ENCODE measurements around the gene ZNF557.

Gene ZNF557

DNA sequence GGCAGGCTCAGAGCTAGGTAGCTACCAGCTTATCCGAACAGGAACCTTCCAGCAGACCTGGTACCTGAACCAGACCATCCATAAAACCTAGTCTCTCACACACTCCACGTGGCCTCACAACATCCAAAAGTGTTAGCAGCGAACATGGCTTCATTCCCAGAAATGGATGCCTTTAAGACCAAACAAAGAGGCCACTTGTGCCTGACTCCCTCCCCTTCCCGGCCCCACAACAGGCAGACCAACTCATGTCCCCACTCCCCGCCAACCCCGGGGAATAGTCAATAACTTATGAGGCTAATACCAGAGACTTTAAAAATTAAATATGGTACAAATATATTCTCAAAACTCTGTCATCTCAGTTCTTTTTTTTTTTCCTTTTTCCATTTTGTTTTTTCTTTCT, 46.2 kb downstream of the ZNF557 start:
- no peak for ATAC-seq (ENCODE audit: low read depth)
- H3K4me1 ChIP-seq (ENCODE audit: insufficient read depth, poor library complexity, severe bottlenecking) = no peaks in the 10 kb centered on the region
- H3K27ac ChIP-seq (ENCODE audit: poor library complexity, severe bottlenecking) = no peak overlapping the region
- H3K4me3 ChIP-seq (ENCODE audit: severe bottlenecking) = no peak overlapping the region
- TF ChIP-seq, protein P1, sequence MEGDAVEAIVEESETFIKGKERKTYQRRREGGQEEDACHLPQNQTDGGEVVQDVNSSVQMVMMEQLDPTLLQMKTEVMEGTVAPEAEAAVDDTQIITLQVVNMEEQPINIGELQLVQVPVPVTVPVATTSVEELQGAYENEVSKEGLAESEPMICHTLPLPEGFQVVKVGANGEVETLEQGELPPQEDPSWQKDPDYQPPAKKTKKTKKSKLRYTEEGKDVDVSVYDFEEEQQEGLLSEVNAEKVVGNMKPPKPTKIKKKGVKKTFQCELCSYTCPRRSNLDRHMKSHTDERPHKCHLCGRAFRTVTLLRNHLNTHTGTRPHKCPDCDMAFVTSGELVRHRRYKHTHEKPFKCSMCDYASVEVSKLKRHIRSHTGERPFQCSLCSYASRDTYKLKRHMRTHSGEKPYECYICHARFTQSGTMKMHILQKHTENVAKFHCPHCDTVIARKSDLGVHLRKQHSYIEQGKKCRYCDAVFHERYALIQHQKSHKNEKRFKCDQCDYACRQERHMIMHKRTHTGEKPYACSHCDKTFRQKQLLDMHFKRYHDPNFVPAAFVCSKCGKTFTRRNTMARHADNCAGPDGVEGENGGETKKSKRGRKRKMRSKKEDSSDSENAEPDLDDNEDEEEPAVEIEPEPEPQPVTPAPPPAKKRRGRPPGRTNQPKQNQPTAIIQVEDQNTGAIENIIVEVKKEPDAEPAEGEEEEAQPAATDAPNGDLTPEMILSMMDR (IDR thresholded peaks at IDR 0.05; ENCODE audit: poor library complexity, severe bottlenecking) = no peak
- H3K9me3 ChIP-seq (ENCODE audit: severe bottlenecking) = no peaks in the 10 kb centered on the region
- DNase-seq (ENCODE audit: low spot score) = no peak
- H3K36me3 ChIP-seq (ENCODE audit: low read depth) = no peaks in the 10 kb centered on the region
- H3K27me3 ChIP-seq (ENCODE audit: insufficient read depth, poor library complexity, severe bottlenecking) = no peaks in the 10 kb centered on the region

DNA sequence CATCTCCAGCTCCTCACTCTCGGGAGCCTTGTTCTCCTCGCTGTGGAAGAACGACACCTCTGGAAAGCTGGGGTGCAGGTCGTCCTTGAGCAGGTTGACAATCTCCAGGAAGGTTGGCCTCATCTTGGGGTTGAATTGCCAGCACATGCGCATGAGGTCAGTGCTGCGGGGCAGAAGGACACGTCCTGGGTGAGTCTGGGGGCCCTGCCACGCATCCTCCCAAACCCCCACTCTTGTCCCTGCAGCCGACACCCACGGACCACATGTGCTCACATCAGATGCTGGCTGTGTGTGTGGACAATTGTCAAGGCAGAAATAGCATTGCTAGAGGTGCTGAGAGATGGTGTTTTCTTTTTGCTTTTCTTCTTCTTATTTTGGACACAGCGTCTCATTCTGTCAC, 47.7 kb downstream of the ZNF557 start:
- no peak overlapping the region for H3K4me3 ChIP-seq (ENCODE audit: severe bottlenecking)
- TF ChIP-seq, protein P1 (IDR thresholded peaks at IDR 0.05; ENCODE audit: poor library complexity, severe bottlenecking) = no peak
- no peak for ATAC-seq (ENCODE audit: low read depth)

DNA sequence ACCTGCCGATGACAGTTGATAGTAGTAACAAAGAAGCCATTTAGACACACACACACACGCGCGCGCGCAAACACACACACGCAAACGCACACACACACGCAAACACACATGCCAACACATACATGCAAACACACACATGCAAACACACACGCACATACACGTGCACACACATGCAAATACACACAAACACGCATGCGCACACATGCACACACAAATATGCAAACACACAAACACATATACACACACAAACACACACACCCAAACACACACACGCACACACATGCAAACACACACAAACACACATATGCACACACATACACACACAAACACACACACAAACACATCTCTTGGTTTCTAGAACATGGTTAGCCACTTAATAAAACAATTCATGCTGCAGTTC, 50.1 kb downstream of the ZNF557 start:
- no peaks in the 10 kb centered on the region for H3K4me1 ChIP-seq (ENCODE audit: insufficient read depth, poor library complexity, severe bottlenecking)
- H3K9me3 ChIP-seq (ENCODE audit: severe bottlenecking) = no peaks in the 10 kb centered on the region
- TF ChIP-seq, protein P1 (IDR thresholded peaks at IDR 0.05; ENCODE audit: poor library complexity, severe bottlenecking) = no peak
- H3K27ac ChIP-seq (ENCODE audit: poor library complexity, severe bottlenecking) = no peak overlapping the region
- H3K4me3 ChIP-seq (ENCODE audit: severe bottlenecking) = no peak overlapping the region
- no peaks in the 10 kb centered on the region for H3K36me3 ChIP-seq (ENCODE audit: low read depth)
- DNase-seq (ENCODE audit: low spot score) (no peak), ATAC-seq (ENCODE audit: low read depth) (no peak)
- no peaks in the 10 kb centered on the region for H3K27me3 ChIP-seq (ENCODE audit: insufficient read depth, poor library complexity, severe bottlenecking)

More for the DNA sequence above, 47.7 kb downstream of the ZNF557 start:
- Histone ChIP-seq H3K27ac (ENCODE audit: poor library complexity, severe bottlenecking) (no peak overlapping the region), H3K4me1 (ENCODE audit: insufficient read depth, poor library complexity, severe bottlenecking) (no peaks in the 10 kb centered on the region), H3K9me3 (ENCODE audit: severe bottlenecking) (no peaks in the 10 kb centered on the region), H3K36me3 (ENCODE audit: low read depth) (no peaks in the 10 kb centered on the region), H3K27me3 (ENCODE audit: insufficient read depth, poor library complexity, severe bottlenecking) (no peaks in the 10 kb centered on the region)
- no peak for DNase-seq (ENCODE audit: low spot score)

DNA sequence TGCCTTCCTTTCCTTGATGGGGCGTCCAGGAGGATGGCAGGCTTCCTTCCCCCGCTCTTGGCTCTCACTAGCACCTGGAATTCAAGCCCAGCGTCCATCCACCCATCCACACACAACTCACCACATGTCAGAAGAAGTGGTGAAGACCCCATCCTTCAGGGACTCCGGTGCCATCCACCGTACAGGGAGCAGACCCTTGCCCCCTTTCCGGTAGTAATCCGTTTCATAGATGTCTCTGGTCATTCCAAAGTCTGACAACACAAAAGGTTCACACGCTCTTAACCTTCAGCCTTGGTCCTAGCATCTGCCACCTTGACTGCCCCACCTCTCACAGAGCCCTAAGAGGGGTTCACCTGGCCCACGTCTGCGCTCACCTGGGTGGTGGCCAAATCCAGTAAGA, 51.0 kb downstream of the ZNF557 start:
- ATAC-seq (ENCODE audit: low read depth) = no peak

DNA sequence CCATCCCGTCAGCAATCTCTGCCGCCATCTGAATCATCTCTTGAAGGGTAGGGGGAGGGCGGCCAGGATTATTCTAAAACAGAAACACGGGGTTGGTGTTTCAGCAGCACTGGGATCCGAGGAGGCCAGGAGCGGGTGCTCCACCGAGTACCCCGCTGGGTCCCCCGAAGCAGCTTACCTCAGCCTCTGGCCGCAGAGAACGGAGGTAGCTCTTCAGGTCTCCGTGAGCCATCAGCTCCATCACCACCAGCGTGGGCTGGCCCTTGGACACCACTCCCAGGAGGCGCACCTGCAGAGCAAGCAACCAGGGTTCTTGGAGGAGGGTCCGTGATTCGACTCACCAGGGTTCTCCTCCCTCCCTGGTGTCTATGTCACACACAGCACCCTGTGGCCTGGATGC, 53.2 kb downstream of the ZNF557 start:
- no peak for ATAC-seq (ENCODE audit: low read depth)
- TF ChIP-seq, protein P1 (IDR thresholded peaks at IDR 0.05; ENCODE audit: poor library complexity, severe bottlenecking) = no peak
- Histone ChIP-seq H3K36me3 (ENCODE audit: low read depth) (no peaks in the 10 kb centered on the region), H3K9me3 (ENCODE audit: severe bottlenecking) (peaks cover 2% of the 10 kb centered on the region), H3K27me3 (ENCODE audit: insufficient read depth, poor library complexity, severe bottlenecking) (no peaks in the 10 kb centered on the region), H3K27ac (ENCODE audit: poor library complexity, severe bottlenecking) (no peak overlapping the region), H3K4me1 (ENCODE audit: insufficient read depth, poor library complexity, severe bottlenecking) (no peaks in the 10 kb centered on the region), H3K4me3 (ENCODE audit: severe bottlenecking) (no peak overlapping the region)
- no peak for DNase-seq (ENCODE audit: low spot score)

More for the DNA sequence above, 51.0 kb downstream of the ZNF557 start:
- DNase-seq (ENCODE audit: low spot score) = no peak
- no peaks in the 10 kb centered on the region for H3K4me1 ChIP-seq (ENCODE audit: insufficient read depth, poor library complexity, severe bottlenecking)
- no peaks in the 10 kb centered on the region for H3K27me3 ChIP-seq (ENCODE audit: insufficient read depth, poor library complexity, severe bottlenecking)
- no peaks in the 10 kb centered on the region for H3K9me3 ChIP-seq (ENCODE audit: severe bottlenecking)
- H3K4me3 ChIP-seq (ENCODE audit: severe bottlenecking) = no peak overlapping the region
- H3K27ac ChIP-seq (ENCODE audit: poor library complexity, severe bottlenecking) = no peak overlapping the region
- H3K36me3 ChIP-seq (ENCODE audit: low read depth) = no peaks in the 10 kb centered on the region
- TF ChIP-seq, protein P1 (IDR thresholded peaks at IDR 0.05; ENCODE audit: poor library complexity, severe bottlenecking) = no peak
